HepG2 (cell line): ENCODE data around the gene TPRKB. TPM values are rescaled to one million over a fixed set of nuclear protein-coding genes. Genes with fewer than 3 reads are reported as not detected.

Experiments used
- DNMT1 ChIP-seq: sonication (generic); formaldehyde crosslinking; IDR thresholded peaks from 2 replicates; pipeline ENCODE4 v1.5.1; 2020; ENCODE audit warnings: mild to moderate bottlenecking, missing genetic modification reagents
- FOXA3 ChIP-seq: IDR thresholded peaks from 2 replicates; pipeline ENCODE4 v1.6.1; 2016; ENCODE audit warnings: missing genetic modification reagents, missing compliant biosample characterization
- FOXJ3 ChIP-seq: sonication (generic); formaldehyde crosslinking; IDR thresholded peaks from 2 replicates; pipeline ENCODE4 v1.4.0; 2020; ENCODE audit warnings: missing genetic modification reagents, mild to moderate bottlenecking, borderline replicate concordance
- GTF3A ChIP-seq: sonication (generic); formaldehyde crosslinking; conservative IDR thresholded peaks from 2 replicates; pipeline ENCODE4 v1.4.0; 2020; ENCODE audit warnings: mild to moderate bottlenecking, missing genetic modification reagents
- HDAC2 ChIP-seq: sonication (generic); formaldehyde crosslinking; IDR thresholded peaks from 2 replicates; pipeline ENCODE4 v1.4.0; 2020; ENCODE audit warnings: missing genetic modification reagents
- HOXD1 ChIP-seq: sonication (generic); formaldehyde crosslinking; IDR thresholded peaks from 2 replicates; pipeline ENCODE4 v1.5.0; 2020; ENCODE audit warnings: missing genetic modification reagents
- MAFF ChIP-seq: IDR thresholded peaks from 2 replicates; pipeline ENCODE4 v1.6.1; 2011; ENCODE audit warnings: low read depth, low read length, improper control_type of control experiment
- MIXL1 ChIP-seq: IDR thresholded peaks from 2 replicates; pipeline ENCODE4 v1.6.1; 2016
- MZF1 ChIP-seq: sonication (generic); formaldehyde crosslinking; IDR thresholded peaks from 2 replicates; pipeline ENCODE4 v1.8.1; 2023; ENCODE audit warnings: mild to moderate bottlenecking, missing genetic modification reagents, borderline replicate concordance
- POLR2G ChIP-seq: fragments of 200-400 bp; formaldehyde crosslinking; IDR thresholded peaks from 2 replicates; pipeline ENCODE4 v1.6.1; 2018; ENCODE audit warnings: mild to moderate bottlenecking, low read depth, low read length, moderate library complexity
- RBFOX2 ChIP-seq: fragments of 200-400 bp; formaldehyde crosslinking; IDR thresholded peaks from 2 replicates; pipeline ENCODE4 v1.6.1; 2017; ENCODE audit warnings: low read depth, mild to moderate bottlenecking, low read length
- SIN3A ChIP-seq: IDR thresholded peaks from 2 replicates; pipeline ENCODE4 v1.6.1; 2011; ENCODE audit warnings: low read depth, mild to moderate bottlenecking, control low read depth, low read length, borderline replicate concordance
- SP1 ChIP-seq, 2 experiments: fragments of 450-650 bp in 1 of 2; sonication (generic) in 1 of 2; formaldehyde crosslinking in 1 of 2; IDR thresholded peaks; 2 replicates each; pipeline versions ENCODE4 v1.4.0 to v1.6.1; 2016 to 2020; ENCODE audit warnings: missing genetic modification reagents in 1 of 2
- ZBED4 ChIP-seq: sonication (generic); formaldehyde crosslinking; IDR thresholded peaks from 2 replicates; pipeline ENCODE4 v1.4.0; 2020; ENCODE audit warnings: missing genetic modification reagents, borderline replicate concordance
- ZNF292 ChIP-seq: sonication (generic); formaldehyde crosslinking; IDR thresholded peaks from 2 replicates; pipeline ENCODE4 v1.8.1; 2022; ENCODE audit warnings: mild to moderate bottlenecking, low read depth, missing genetic modification reagents, borderline replicate concordance
- ZNF574 ChIP-seq: sonication (generic); formaldehyde crosslinking; IDR thresholded peaks from 2 replicates; pipeline ENCODE4 v1.4.0; 2020; ENCODE audit warnings: missing genetic modification reagents
- ZNF766 ChIP-seq: sonication (generic); formaldehyde crosslinking; IDR thresholded peaks from 2 replicates; pipeline ENCODE4 v1.5.0; 2020; ENCODE audit warnings: missing genetic modification reagents, borderline replicate concordance
- polyA plus RNA-seq, 8 experiments: library from polyadenylated mRNA; depleted of rRNA in 3 of 8; stranded (reverse) in 7 of 8; unstranded in 1 of 8; fragments of >200 nt; fragmentation: Illumina TruSeq in 4 of 8; extraction: Trizol in 4 of 8; gene quantifications; 2 replicates each; pipeline versions ENCODE4 v1.2.1 to v1.2.3, GENCODE V29; 2011 to 2016; ENCODE audit warnings: low read depth in 4 of 8, missing spikeins in 1 of 8, mixed read lengths in 1 of 8; ENCODE audit not compliant: insufficient read depth in 1 of 8
- total RNA-seq, 5 experiments: library from RNA; depleted of rRNA; stranded (reverse); fragments of >200 nt; fragmentation: Illumina TruSeq; extraction: Trizol; gene quantifications; 2 replicates each; pipeline ENCODE4 v1.2.3, GENCODE V29; 2016; ENCODE audit warnings: low read depth in 1 of 5

The TPRKB gene
- total and polyA plus RNA-seq, 2 of the 13 experiments (the other 11 are each of a cell fraction or from before 2014, with no cell fraction given), result 32.0 to 58.0 TPM

GRCh38 chr2:73779467-73780236, 42.5 kb upstream of the TPRKB start, which contains the start of gene DUSP11 (continued):
- peak; percentile 99 for TF ChIP-seq FOXA3 (CRISPR knock-in tag)
- TF ChIP-seq SIN3A, result peak; percentile 90
- no peak for TF ChIP-seq GTF3A
- peak; percentile 77; the same call in 1 of the 2 replicates for TF ChIP-seq HDAC2
- TF ChIP-seq ZNF574 (CRISPR knock-in tag), result peak; percentile 97
- TF ChIP-seq MIXL1 (CRISPR knock-in tag), result peak; percentile 54; the same call in 1 of the 2 replicates
- TF ChIP-seq SP1 (IDR thresholded peaks at IDR 0.05), result no peak
- peak; percentile 15; the same call in 1 of the 2 replicates for TF ChIP-seq SP1 (CRISPR knock-in tag; IDR thresholded peaks at IDR 0.05)
- TF ChIP-seq MZF1, result 0 out of 2 replicates have a peak, but pooled peaks have one; percentile 68
- TF ChIP-seq POLR2G, result peak; percentile 98
- peak; percentile 1; the same call in 1 of the 2 replicates for TF ChIP-seq MAFF
- TF ChIP-seq ZNF766 (CRISPR knock-in tag), result peak; percentile 89
- no peak for TF ChIP-seq HOXD1 (CRISPR knock-in tag)
- TF ChIP-seq RBFOX2, result peak; percentile 83
- peak; percentile 83; the same call in 1 of the 2 replicates for TF ChIP-seq ZNF292
- peak; percentile 58; the same call in 1 of the 2 replicates for TF ChIP-seq ZBED4 (CRISPR knock-in tag)
- TF ChIP-seq FOXJ3, result peak; percentile 92
- 0 out of 2 replicates have a peak, but pooled peaks have one; percentile 65 for TF ChIP-seq DNMT1
